ENCODE results near the gene B4GALNT2.

Gene B4GALNT2

DNA sequence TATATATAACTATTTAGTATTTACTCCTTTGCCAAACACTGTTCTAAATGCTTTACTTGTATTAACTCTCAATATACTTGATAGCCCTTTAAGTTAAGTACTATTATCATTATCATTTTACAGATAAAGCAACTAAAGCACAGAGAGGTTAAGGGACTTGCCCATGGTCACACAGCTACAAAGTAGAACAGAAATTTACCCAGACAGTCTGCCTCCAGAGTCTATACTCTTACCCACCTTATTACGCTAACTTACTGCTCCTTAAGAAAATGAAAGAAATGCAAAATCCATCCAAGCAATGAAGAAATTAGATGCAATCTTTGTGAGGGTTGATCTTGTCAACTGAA lies 25.4 kb upstream of the B4GALNT2 start:
- TF ChIP-seq, protein P1, sequence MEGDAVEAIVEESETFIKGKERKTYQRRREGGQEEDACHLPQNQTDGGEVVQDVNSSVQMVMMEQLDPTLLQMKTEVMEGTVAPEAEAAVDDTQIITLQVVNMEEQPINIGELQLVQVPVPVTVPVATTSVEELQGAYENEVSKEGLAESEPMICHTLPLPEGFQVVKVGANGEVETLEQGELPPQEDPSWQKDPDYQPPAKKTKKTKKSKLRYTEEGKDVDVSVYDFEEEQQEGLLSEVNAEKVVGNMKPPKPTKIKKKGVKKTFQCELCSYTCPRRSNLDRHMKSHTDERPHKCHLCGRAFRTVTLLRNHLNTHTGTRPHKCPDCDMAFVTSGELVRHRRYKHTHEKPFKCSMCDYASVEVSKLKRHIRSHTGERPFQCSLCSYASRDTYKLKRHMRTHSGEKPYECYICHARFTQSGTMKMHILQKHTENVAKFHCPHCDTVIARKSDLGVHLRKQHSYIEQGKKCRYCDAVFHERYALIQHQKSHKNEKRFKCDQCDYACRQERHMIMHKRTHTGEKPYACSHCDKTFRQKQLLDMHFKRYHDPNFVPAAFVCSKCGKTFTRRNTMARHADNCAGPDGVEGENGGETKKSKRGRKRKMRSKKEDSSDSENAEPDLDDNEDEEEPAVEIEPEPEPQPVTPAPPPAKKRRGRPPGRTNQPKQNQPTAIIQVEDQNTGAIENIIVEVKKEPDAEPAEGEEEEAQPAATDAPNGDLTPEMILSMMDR (IDR thresholded peaks at IDR 0.05; ENCODE audit: insufficient read depth, low read depth, low read length, missing control alignments): no peak
- no peak overlapping the region for H3K4me3 ChIP-seq (ENCODE audit: low read length)
- no peak for DNase-seq (ENCODE audit: low read depth)

DNA sequence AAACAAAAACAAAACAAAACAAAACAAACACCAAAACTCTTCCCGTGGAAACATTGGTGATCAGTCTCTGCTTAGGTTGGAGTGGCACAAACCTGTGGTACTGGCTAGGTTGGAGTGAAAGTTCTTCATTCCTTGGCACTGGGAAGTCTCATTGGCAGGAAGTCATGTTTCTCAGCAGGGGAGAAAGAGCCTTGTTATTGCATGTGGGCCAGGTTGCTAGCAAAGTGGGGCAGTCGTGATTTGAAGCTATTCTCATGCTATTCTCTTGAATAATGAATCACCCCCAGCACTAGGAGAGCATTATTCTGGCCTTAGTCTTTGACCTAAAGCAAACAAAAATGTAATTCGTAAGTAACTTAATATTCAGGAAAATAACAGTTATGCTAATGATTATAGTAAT lies 24.3 kb upstream of the B4GALNT2 start:
- no peak overlapping the region for H3K4me3 ChIP-seq (ENCODE audit: low read length)
- peak; percentile 47 for DNase-seq (ENCODE audit: low read depth)
- TF ChIP-seq, protein P1 (IDR thresholded peaks at IDR 0.05; ENCODE audit: insufficient read depth, low read depth, low read length, missing control alignments): no peak

DNA sequence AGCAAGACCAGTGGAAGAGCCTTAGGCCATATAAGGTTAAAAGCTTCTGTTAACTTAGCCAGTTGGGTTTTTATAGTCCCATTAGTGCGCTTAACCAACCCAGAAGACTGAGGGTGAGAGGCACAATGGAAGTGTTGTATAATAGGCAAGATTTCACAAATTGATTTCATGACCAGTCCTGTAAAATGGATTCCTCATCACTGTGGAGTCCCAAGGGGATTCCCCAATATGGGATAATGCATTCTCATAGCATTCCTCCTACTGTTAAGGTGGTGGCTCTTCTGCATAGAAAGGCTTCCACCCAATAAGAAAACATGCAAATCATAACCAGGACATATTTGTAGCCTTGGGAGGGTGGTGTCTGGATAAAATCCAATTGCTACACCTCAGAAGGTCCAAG lies 22.1 kb upstream of the B4GALNT2 start:
- no peak overlapping the region for H3K4me3 ChIP-seq (ENCODE audit: low read length)
- DNase-seq (ENCODE audit: low read depth): peak; percentile 91
- TF ChIP-seq, protein P1 (IDR thresholded peaks at IDR 0.05; ENCODE audit: insufficient read depth, low read depth, low read length, missing control alignments): no peak

DNA sequence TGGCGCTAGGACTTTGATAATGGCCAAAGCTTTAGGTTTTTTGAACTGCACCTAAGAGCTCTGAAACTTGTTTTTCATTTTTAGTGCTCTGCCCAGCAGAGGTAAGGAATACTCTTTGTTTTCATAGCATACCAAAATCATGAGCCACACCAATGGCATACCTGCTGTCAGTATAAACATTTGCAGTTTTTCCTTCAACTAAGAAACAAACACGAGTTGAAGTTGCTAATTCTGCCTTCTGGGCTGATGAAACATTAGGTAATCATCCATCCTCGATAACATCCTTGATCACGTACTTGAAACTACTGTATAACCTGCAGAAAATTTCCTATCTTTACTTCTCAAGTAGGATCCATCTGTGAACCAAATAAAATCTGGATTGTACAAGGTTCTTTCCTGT lies 20.6 kb upstream of the B4GALNT2 start:
- TF ChIP-seq, protein P1 (IDR thresholded peaks at IDR 0.05; ENCODE audit: insufficient read depth, low read depth, low read length, missing control alignments): no peak
- no peak overlapping the region for H3K4me3 ChIP-seq (ENCODE audit: low read length)
- peak; percentile 88 for DNase-seq (ENCODE audit: low read depth)

DNA sequence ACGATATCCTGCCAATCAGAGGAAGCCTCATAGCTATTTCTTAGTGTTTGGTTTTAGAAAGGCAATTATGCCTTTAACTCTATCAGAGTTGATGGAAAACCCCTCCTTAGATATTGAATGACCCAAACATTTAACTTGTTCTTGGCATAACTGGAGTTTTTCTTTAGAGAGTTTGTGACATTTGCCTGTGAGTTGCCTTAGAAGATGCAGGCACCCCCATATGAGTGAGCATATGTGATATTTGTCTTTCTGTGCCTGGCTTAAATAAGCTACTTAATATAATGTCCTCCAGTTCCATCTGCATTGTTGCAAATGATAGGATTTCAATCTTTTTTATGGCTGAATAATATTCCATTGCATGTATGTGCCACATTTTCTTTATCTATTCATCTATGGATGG lies 19.6 kb upstream of the B4GALNT2 start:
- H3K4me3 ChIP-seq (ENCODE audit: low read length): no peak overlapping the region
- DNase-seq (ENCODE audit: low read depth): no peak
- TF ChIP-seq, protein P1 (IDR thresholded peaks at IDR 0.05; ENCODE audit: insufficient read depth, low read depth, low read length, missing control alignments): no peak

DNA sequence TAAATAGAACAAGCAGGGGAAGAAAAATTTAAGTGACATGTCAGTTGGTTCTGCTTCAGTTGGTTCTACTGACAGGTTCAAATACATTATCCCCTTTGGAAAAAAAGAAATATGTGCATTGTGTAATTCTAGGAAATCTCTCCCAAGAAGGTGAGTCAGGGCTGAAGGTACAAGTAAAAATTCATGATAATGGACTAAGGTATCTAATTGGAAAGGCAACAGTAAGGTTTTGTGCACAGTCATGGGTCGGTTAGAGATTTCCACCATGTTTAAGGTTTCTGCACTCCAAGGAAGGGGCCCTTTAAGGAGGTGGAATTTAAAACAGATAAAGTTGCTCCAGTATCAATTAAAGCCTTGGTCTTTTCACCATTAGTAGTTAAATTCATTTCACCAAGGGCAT lies 17.9 kb upstream of the B4GALNT2 start:
- peak; percentile 68 for DNase-seq (ENCODE audit: low read depth)
- no peak overlapping the region for H3K4me3 ChIP-seq (ENCODE audit: low read length)
- TF ChIP-seq, protein P1 (IDR thresholded peaks at IDR 0.05; ENCODE audit: insufficient read depth, low read depth, low read length, missing control alignments): no peak

DNA sequence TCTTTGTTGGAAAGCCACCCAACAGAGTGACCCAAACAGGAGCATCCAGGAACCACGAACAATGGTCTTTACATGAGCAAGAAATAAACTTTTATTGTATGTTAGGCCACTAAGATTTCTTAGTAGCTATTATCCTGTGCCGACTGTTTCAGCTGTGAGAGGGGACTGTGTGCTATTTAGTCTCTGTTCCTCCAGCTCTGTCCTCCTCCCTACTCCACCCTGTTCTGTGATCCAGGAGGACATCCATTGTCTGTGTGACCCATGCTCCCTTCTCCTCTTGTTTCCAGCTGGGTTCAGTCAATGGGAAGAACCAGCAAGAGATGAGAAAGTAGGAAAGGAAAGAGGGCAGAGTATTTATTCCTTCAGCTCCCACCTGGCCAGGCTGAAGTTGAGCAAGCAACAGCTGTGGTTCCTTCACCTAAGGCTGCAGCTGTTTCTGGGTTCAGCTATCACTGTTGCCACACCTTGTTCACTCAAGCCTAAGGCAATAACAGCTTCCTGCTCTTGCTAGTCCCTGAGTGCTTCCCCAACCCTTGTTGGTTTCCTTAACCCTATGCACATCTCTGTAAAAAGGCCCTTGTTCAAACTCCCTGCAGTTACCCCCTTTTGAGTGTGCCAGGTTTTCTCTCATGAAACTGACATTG lies 14.9 kb upstream of the B4GALNT2 start:
- TF ChIP-seq, protein P1 (IDR thresholded peaks at IDR 0.05; ENCODE audit: insufficient read depth, low read depth, low read length, missing control alignments): no peak
- no peak overlapping the region for H3K4me3 ChIP-seq (ENCODE audit: low read length)
- peak; percentile 90 for DNase-seq (ENCODE audit: low read depth)
